Measurements from ENCODE around the gene LIN7C. TPM values are rescaled to one million over a fixed set of nuclear protein-coding genes. Genes with fewer than 3 reads are reported as not detected.

The LIN7C gene
- total RNA-seq, 1 experiment from 2014 or later = 39.8 TPM

DNA sequence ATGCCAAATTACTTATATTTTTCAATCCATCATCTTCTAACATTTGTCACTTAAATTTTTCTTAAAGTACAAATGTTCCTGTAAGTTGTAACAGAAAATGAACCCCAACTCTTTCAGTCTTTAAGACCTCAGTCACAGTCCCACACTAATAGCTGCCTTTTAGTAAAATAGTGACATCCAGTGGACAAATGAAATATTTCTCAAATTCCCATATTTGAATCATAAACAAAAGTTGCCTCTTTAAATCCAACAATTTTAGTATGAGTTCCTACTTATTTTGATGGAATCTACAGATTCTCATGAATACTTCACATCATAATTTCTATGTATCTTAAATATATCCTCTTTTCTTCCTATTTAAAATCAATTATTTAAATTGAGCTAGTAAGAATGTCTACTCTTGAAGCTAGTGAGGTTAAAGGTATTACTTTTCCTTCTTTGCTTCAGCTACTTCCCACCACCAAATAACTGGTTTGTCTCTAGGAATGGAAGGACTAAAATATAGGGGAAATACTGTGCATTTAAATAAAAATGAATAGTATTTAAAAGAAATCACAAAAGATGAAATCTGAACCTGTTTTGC lies 9.2 kb downstream of the LIN7C start:
- intact Hi-C loops (cut with micrococcal nuclease; ENCODE audit: unreplicated experiment) = loop anchor here (1.0 to 2.0 kb wide), 2 partner anchors 313 to 743 kb away; no protein-coding TSS in a partner anchor

DNA sequence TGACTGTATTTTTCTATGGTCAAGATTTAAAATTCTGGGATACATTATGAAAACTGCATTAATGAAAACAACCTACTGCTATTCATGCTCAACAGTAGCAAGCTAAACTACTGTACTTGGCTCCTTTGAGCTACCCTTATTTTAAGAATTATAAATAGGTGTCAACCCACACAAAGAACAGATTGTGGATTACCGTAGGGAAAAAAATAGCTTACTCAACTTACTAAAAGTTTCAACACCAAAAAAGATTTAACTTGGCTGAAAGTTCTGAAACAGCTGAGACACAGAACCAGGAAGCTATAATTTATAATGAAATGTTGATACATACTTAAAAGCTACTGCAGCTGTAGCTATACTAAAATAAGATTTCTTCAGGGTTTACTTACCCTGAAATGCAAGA lies 10.1 kb downstream of the LIN7C start:
- H3K36me3 ChIP-seq (ENCODE audit: control insufficient read depth, insufficient read depth, low read length) = peaks cover 4% of the 10 kb centered on the region
- H3K27me3 ChIP-seq (replicated peaks; ENCODE audit: control insufficient read depth, insufficient read depth, low read length) = no peaks in the 10 kb centered on the region
- Mint-ChIP-seq H3K36me3 (ENCODE audit: insufficient read depth, unreplicated experiment) (peaks cover 64% of the 10 kb centered on the region), H3K4me3 (ENCODE audit: unreplicated experiment) (no peak overlapping the region), H3K27ac (ENCODE audit: unreplicated experiment) (no peak overlapping the region), H3K27me3 (ENCODE audit: insufficient read depth, unreplicated experiment) (no peaks in the 10 kb centered on the region), H3K4me1 (ENCODE audit: low read depth, unreplicated experiment) (no peaks in the 10 kb centered on the region), H3K9me3 (ENCODE audit: unreplicated experiment) (no peaks in the 10 kb centered on the region)
- ChIA-PET CTCF (interaction anchor here (0.8 to 1.5 kb wide), 3 partner anchors 24 to 312 kb away, joined by 3 to 5 read pairs (median 3); partner anchors contain the start of gene LGR4), POLR2A (no interaction called here)
- H3K4me1 ChIP-seq = no peaks in the 10 kb centered on the region
- TF ChIP-seq, protein P1, sequence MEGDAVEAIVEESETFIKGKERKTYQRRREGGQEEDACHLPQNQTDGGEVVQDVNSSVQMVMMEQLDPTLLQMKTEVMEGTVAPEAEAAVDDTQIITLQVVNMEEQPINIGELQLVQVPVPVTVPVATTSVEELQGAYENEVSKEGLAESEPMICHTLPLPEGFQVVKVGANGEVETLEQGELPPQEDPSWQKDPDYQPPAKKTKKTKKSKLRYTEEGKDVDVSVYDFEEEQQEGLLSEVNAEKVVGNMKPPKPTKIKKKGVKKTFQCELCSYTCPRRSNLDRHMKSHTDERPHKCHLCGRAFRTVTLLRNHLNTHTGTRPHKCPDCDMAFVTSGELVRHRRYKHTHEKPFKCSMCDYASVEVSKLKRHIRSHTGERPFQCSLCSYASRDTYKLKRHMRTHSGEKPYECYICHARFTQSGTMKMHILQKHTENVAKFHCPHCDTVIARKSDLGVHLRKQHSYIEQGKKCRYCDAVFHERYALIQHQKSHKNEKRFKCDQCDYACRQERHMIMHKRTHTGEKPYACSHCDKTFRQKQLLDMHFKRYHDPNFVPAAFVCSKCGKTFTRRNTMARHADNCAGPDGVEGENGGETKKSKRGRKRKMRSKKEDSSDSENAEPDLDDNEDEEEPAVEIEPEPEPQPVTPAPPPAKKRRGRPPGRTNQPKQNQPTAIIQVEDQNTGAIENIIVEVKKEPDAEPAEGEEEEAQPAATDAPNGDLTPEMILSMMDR (IDR thresholded peaks at IDR 0.05; ENCODE audit: insufficient read depth in 1 of 2, low read depth in 1 of 2, low read length in 1 of 2, severe bottlenecking in 1 of 2, unreplicated experiment in 1 of 2) = no peak
- no peak overlapping the region for H3K4me3 ChIP-seq (ENCODE audit: low read depth, low read length)
- BruUV-seq (replicated peaks) = no TSS peak
- intact Hi-C loops (cut with micrococcal nuclease; ENCODE audit: unreplicated experiment) = loop anchor here (2.0 kb wide), 1 partner anchor 742 kb away; no protein-coding TSS in a partner anchor
- DNase-seq = no peak
- H3K9me3 ChIP-seq = no peaks in the 10 kb centered on the region

More for the DNA sequence above, 9.2 kb downstream of the LIN7C start:
- no peak overlapping the region for H3K4me3 ChIP-seq (ENCODE audit: low read depth, low read length)
- no peaks in the 10 kb centered on the region for H3K4me1 ChIP-seq
- TF ChIP-seq, protein P1 (IDR thresholded peaks at IDR 0.05; ENCODE audit: insufficient read depth in 1 of 2, low read depth in 1 of 2, low read length in 1 of 2, severe bottlenecking in 1 of 2, unreplicated experiment in 1 of 2) = peak in 1 of 2 experiments; percentile 55
- H3K4me3 Mint-ChIP-seq (ENCODE audit: unreplicated experiment) = no peak overlapping the region
- H3K36me3 Mint-ChIP-seq (ENCODE audit: insufficient read depth, unreplicated experiment) = peaks cover 56% of the 10 kb centered on the region
- DNase-seq = no peak
- no peaks in the 10 kb centered on the region for H3K4me1 Mint-ChIP-seq (ENCODE audit: low read depth, unreplicated experiment)
- H3K9me3 Mint-ChIP-seq (ENCODE audit: unreplicated experiment) = no peaks in the 10 kb centered on the region
- H3K27me3 ChIP-seq (replicated peaks; ENCODE audit: control insufficient read depth, insufficient read depth, low read length) = no peaks in the 10 kb centered on the region
- H3K9me3 ChIP-seq = no peaks in the 10 kb centered on the region
- ChIA-PET CTCF (interaction anchor here (1.0 to 1.5 kb wide), 4 partner anchors 11 to 313 kb away, joined by 3 to 6 read pairs (median 4); partner anchors contain the start of gene LGR4), POLR2A (interaction anchor here (0.6 kb wide), 1 partner anchor 25 kb away, joined by 3 read pairs; the partner anchor contains the start of gene LGR4)
- no peaks in the 10 kb centered on the region for H3K27me3 Mint-ChIP-seq (ENCODE audit: insufficient read depth, unreplicated experiment)
- no peak overlapping the region for H3K27ac Mint-ChIP-seq (ENCODE audit: unreplicated experiment)
- BruUV-seq (replicated peaks) = TSS peak; percentile 1
- peaks cover 2% of the 10 kb centered on the region; the same call in 1 of the 2 replicates for H3K36me3 ChIP-seq (ENCODE audit: control insufficient read depth, insufficient read depth, low read length)

DNA sequence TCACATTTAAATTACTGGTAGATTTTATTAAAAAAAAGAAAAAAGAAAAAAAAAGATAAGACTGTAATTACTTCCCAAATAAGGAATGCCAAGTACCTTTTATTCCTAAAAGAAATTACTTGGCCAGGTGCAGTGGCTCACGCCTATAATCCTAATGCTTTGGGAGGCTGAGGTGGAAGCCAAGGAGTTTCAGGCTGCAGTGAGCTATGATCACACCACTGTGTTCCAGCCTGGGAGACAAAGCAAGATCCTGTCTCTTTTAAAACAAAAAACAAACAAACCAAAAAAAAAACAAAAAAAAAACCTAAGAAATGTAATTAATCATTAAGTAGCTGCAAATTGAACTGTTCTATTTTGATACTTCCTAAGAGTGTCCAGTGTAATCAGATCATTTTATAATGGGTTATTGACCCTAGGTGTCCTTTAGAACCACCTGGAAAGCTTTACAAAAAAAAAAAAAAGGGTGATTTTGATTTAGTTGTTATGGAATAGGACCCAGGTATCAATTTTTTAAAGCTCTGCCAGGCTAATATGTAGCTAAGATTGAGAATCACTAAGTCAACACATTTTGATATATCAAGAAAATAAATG lies 10.8 kb downstream of the LIN7C start:
- H3K9me3 ChIP-seq = no peaks in the 10 kb centered on the region
- intact Hi-C loops (cut with micrococcal nuclease; ENCODE audit: unreplicated experiment) = loop anchor here (2.0 kb wide), 1 partner anchor 741 kb away; no protein-coding TSS in a partner anchor
- BruUV-seq (replicated peaks) = no TSS peak
- H3K4me3 Mint-ChIP-seq (ENCODE audit: unreplicated experiment) = no peak overlapping the region
- TF ChIP-seq, protein P1 (IDR thresholded peaks at IDR 0.05; ENCODE audit: insufficient read depth in 1 of 2, low read depth in 1 of 2, low read length in 1 of 2, severe bottlenecking in 1 of 2, unreplicated experiment in 1 of 2) = no peak
- no peak for DNase-seq
- no peaks in the 10 kb centered on the region for H3K4me1 ChIP-seq
- H3K27me3 ChIP-seq (replicated peaks; ENCODE audit: control insufficient read depth, insufficient read depth, low read length) = no peaks in the 10 kb centered on the region
- H3K36me3 ChIP-seq (ENCODE audit: control insufficient read depth, insufficient read depth, low read length) = peaks cover 5% of the 10 kb centered on the region
- H3K4me3 ChIP-seq (ENCODE audit: low read depth, low read length) = no peak overlapping the region
- CTCF ChIA-PET = interaction anchor here (0.6 to 1.5 kb wide), 5 partner anchors 23 to 1649 kb away, joined by 3 to 5 read pairs (median 3); partner anchors contain the start of gene LGR4
- H3K27me3 Mint-ChIP-seq (ENCODE audit: insufficient read depth, unreplicated experiment) = no peaks in the 10 kb centered on the region
- H3K9me3 Mint-ChIP-seq (ENCODE audit: unreplicated experiment) = no peaks in the 10 kb centered on the region
- POLR2A ChIA-PET = no interaction called here
- no peaks in the 10 kb centered on the region for H3K4me1 Mint-ChIP-seq (ENCODE audit: low read depth, unreplicated experiment)
- H3K27ac Mint-ChIP-seq (ENCODE audit: unreplicated experiment) = no peak overlapping the region
- H3K36me3 Mint-ChIP-seq (ENCODE audit: insufficient read depth, unreplicated experiment) = peaks cover 69% of the 10 kb centered on the region
